Stimulated activated CD4-positive, alpha-beta T cell treated with anti-CD3 and anti-CD28 coated beads, Interleukin-12 subunit alpha, Interleukin-12 subunit beta, amount 100 ng/mL, for 4 hours (primary cell): ENCODE measurements around the gene BORCS8.

Experiments used
- DNase-seq: peaks from one replicate; pipeline ENCODE4 v3.0.0-alpha.2; 2020

The BORCS8 gene

GRCh38 chr19:19213426-19214158, 21.6 kb upstream of the BORCS8 start:
- no peak for DNase-seq

- no peak for DNase-seq
These were observed 21.0 kb upstream of the BORCS8 start for GRCh38 chr19:19212916-19213315.

- no peak for DNase-seq
These were observed 19.8 kb upstream of the BORCS8 start, which contains the start of gene NCAN for GRCh38 chr19:19211499-19212420. NCAN (plus strand) TSS chr19:19211958; CDS start chr19:19216954, 4,996 bp downstream.

DNA sequence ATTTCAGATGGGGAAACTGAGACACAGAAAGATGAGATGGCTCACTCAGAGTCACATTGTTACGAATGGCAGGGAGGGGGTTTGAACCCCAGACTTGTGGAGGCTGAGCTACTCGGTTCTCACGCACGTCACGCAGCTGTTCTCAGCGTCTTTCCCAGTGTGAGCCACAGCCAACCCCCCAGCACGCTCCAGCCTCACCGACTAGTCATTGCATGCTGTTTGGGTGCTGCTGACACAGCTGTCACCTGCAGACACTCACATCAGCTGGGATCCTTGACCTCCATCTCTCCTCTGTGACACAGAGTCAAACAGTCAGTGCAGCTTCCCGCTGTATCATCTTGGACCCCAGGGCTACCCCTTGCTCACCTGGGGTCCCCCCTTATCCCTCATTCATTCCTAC, 17.4 kb upstream of the BORCS8 start:
- no peak for DNase-seq

DNA sequence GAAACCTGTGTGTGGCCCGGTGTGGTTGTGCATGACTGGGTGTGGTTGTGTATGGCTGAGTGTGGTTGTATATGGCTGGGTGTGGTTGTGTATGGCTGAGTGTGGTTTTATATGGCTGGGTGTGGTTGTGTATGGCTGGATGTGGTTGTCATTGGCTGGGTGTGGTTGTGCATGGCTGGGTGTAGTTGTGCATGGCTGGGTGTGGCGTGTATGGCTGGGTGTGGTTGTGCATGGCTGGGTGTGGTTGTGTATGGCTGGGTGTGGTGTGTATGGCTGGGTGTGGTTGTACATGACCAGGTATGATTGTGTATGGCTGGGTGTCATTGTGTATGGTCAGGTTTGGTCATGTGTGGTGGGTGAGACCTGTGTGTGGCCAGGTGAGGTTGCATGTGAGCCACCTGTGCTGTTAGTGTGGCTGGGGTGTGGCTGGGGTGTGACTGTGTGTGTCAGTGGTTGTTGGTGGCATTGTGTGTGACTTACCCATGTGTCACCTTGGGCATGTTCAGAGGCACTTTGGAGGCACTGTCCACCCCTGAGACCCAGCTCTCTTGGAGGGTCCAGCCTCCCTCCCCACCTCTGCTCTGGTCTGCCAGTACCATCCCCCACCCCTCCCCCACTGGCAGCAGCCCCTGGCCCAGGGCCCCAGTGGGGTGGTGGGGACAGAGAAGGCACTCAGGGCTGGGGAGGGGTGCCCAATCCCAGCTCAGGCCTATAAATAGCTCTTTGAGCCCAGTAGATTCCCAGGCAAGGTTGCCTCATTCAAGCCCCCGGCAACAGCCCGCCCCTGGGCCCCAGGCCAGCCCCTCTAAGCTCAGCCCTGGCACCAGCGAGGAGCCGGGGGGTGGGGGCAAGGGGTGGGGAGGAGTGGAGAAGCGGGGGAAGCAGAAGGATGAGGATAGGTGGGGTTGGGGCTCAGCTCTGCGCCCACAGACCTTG, 16.0 kb upstream of the BORCS8 start:
- no peak for DNase-seq

DNA sequence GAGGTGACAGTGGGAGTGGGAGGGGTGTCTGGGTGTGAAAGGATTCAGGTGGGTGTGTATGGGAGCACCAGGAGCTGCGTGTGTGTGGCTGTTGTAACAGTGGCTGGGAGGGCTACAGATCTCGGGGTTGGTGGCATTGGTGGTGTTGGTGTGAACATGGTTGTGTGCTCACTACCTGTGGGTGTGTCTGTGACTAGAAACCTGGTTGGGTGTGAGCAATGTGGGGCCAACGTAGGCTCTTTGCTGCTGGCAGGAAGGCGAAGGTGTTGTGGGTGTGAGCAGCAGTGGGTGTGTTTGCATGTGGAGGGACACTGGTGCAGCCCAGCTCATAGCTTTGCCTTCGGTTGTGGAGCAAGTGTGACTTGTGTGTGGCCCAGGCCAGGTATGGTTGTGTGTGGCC, 15.0 kb upstream of the BORCS8 start:
- DNase-seq, result no peak

- no peak for DNase-seq
These were observed 13.8 kb upstream of the BORCS8 start for GRCh38 chr19:19205416-19206410.

DNA sequence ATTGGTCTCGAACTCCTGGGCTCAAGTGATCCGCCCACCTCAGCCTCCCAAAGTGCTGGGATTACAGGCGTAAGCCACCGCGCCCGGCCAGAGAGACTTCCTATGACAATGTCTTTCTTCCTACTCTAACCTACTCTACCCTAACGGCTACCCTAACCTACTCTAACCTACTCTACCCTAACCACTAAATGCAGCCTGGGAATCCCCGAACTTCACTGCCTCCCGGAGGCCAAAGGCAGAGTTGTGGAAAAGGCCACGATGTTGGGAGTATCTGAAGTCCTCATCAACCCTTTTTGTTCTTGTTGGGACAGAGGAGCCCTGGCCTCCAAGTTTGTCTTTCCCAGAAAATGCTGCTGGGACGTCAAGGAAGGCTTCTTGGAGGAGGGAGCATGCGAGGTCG, 12.2 kb upstream of the BORCS8 start:
- DNase-seq, result no peak

DNA sequence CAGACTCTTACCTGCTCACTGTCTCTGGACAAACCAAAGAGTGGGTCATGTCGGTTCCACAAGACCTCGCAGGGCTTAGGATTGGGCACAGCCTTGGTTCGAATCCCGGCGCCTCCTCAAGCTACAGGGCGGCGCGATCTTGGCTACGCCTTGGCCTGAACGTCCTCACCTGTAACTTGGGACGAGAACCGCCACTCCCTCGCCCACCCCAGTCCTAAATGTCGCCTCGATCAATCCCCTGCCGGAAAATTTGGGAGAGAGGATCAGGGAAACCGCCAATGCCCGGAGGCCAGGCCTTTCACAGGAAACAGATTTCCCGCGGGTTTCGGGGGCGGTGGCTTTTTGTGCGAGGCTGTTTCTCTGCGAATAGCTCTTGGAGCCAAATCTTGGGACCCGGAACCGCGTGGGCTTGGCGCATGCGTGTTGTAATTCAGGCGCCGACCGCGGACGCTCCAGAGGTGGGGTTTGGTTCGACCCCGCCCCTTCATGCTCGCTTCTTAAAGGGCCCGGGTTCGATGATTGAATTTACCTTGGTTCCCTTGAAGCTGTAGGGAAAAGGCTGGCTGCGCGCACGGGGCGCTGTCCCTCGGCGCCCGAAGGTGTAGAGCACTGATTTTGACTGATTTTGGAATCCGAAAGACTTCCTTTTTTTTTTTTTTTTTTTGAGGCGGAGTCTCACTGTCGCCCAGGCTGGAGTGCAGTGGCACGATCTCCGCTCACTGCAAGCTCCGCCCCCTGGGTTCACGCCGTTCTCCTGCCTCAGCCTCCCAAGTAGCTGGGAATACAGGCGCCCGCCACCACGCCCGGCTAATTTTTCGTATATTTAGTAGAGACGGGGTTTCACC, 11.3 kb upstream of the BORCS8 start, which contains the start of gene NR2C2AP:
TSS of gene NR2C2AP (minus strand) at position 403 of the 845 bp plus-strand sequence. CDS start at position 49, 354 bp downstream.
- peak; percentile 92 for DNase-seq

DNA sequence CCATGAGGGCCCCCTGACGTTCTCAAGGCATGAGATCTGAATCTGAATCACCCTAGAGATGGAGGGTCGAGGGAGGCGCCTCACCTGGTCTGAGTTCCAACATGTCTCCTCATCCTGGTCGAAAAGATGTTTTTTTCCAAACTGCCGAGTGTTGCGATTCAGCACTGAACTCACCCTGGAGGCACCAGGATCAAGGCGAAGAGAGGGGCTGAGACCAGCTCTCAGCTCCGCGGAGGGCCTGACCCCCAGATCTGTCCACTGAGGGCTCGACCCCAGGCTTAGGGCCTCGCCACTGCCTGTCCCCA, 10.7 kb upstream of the BORCS8 start:
- DNase-seq, result no peak

- no peak for DNase-seq
These were observed 10.0 kb upstream of the BORCS8 start for GRCh38 chr19:19201697-19202630.

- DNase-seq, result no peak
These were observed 2.0 kb upstream of the BORCS8 start for GRCh38 chr19:19193926-19194325.

- DNase-seq, result no peak
These were observed 1.0 kb upstream of the BORCS8 start for GRCh38 chr19:19192910-19193423.

DNA sequence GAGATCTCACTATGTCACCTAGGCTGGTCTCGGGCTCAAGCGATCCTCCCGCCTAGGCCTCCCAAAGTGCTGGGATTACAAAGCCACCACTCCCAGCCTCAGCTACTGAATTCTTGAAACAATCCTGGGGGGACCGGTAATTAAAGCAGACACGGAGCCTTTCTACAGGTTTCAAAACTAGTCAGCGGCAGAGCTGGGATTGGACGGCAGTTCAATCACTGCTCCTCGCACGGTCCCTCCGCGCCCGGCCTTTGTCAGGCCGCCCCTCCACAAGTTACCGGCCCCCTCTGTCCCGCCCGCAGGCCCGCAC, 229 bp downstream of the BORCS8 start:
- DNase-seq, result no peak

- no peak for DNase-seq
These were observed 5.2 kb downstream of the BORCS8 start for GRCh38 chr19:19186742-19187141.

DNA sequence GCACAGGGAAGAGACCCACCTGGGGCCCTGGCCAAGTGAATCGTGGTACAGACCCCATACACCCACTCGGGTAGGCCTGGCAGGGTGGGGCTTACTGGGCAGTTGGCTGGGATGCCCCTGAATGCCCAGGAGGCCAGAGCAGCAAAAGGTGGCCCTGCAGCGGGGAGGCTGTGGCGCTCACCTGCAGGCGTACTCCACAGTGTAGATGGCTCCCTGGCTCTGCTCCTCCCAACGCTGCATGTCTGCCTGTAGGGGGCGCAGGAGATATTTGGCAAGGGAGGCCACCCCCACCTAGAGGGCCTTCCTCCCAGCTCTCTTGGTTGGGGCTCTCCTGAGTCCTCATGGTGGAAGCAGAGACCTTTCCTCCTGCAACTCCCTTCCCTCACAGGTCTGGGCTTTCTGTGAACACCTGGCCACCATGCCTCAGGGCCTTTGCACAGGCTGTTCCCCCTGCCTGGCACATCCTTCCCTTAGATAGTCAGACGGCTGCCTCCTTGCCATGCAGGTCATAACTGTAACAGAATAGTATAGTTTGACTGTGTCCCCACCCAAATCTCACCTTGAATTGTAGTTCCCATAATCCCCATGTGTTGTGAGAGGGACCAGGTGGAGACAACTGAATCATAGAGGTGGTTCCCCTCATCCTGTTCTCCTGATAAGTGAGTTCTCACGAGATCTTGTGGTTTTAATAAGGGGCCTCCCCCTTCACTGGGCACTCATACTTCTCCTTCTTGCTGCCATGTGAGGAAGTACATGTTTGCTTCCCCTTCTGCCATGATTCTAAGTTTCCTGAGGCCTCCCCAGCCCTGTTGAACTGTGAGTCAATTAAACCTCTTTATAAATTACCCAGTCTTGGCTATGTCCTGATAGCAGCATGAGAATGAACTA, 5.9 kb downstream of the BORCS8 start:
- peak; percentile 51 for DNase-seq

- no peak for DNase-seq
These were observed 10.4 kb downstream of the BORCS8 start for GRCh38 chr19:19181488-19181998.
